ENCODE measurements around the gene MRPL28.
A peak's percentile ranks its signal among the peaks of the same experiment; 100 is the strongest.

Gene MRPL28

GRCh38 chr16:404971-405486 is 34.7 kb upstream of the MRPL28 start:
- DNase-seq (no peak), ATAC-seq (ENCODE audit: insufficient read depth, low read depth) (no peak)
- TF ChIP-seq EZH2 (IDR thresholded peaks at IDR 0.05; ENCODE audit: borderline replicate concordance, low read depth, low read length, severe bottlenecking) = no peak
- no peak for TF ChIP-seq CTCF (IDR thresholded peaks at IDR 0.05; ENCODE audit: borderline replicate concordance, extremely low read depth, low read length, poor library complexity, severe bottlenecking)
- Histone ChIP-seq H3K79me2 (ENCODE audit: insufficient read depth, low read length) (peaks cover 19% of the 10 kb centered on the region), H3K9ac (ENCODE audit: low read depth, low read length) (no peak overlapping the region), H3K27me3 (ENCODE audit: insufficient read depth, low read length, poor library complexity) (no peaks in the 10 kb centered on the region), H3K27ac (ENCODE audit: low read length) (no peak overlapping the region), H3K36me3 (ENCODE audit: insufficient read depth, low read length) (peaks cover 12% of the 10 kb centered on the region), H3K4me3 (ENCODE audit: low read depth in 1 of 2, low read length in 2 of 2) (no peak overlapping the region), H4K20me1 (ENCODE audit: insufficient read depth, low read length) (peaks cover 6% of the 10 kb centered on the region; the same call in 1 of the 2 replicates), H3K4me1 (ENCODE audit: insufficient read depth, low read length) (peaks cover 21% of the 10 kb centered on the region), H2AFZ (ENCODE audit: low read depth, low read length) (no peak overlapping the region), H3K4me2 (ENCODE audit: insufficient read depth, low read length) (no peak overlapping the region), H3K9me3 (ENCODE audit: insufficient read depth, low read length, severe bottlenecking) (no peaks in the 10 kb centered on the region)

- H3K9ac ChIP-seq (ENCODE audit: low read depth, low read length) = peak within 1 kb of the TSS; percentile 86
- H3K27me3 ChIP-seq (ENCODE audit: insufficient read depth, low read length, poor library complexity) = no peaks in the 10 kb centered on the region
- H2AFZ ChIP-seq (ENCODE audit: low read depth, low read length) = peak within 1 kb of the TSS; percentile 94
- H3K4me3 ChIP-seq (ENCODE audit: low read depth in 1 of 2, low read length in 2 of 2) = peak within 1 kb of the TSS; percentile 87 to 91; a peak in 3 of 4 replicates
- peaks cover 47% of the 10 kb centered on the region for H3K4me1 ChIP-seq (ENCODE audit: insufficient read depth, low read length)
- peak within 1 kb of the TSS; percentile 87 for H3K27ac ChIP-seq (ENCODE audit: low read length)
- ATAC-seq (ENCODE audit: insufficient read depth, low read depth) (peak; percentile 81), DNase-seq (peak; percentile 97)
- H4K20me1 ChIP-seq (ENCODE audit: insufficient read depth, low read length) = peaks cover 25% of the 10 kb centered on the region
- peak within 1 kb of the TSS; percentile 80 for H3K4me2 ChIP-seq (ENCODE audit: insufficient read depth, low read length)
- H3K9me3 ChIP-seq (ENCODE audit: insufficient read depth, low read length, severe bottlenecking) = no peaks in the 10 kb centered on the region
- peaks cover 45% of the 10 kb centered on the region for H3K79me2 ChIP-seq (ENCODE audit: insufficient read depth, low read length)
- no peak for TF ChIP-seq EZH2 (IDR thresholded peaks at IDR 0.05; ENCODE audit: borderline replicate concordance, low read depth, low read length, severe bottlenecking)
- peak; percentile 61 for TF ChIP-seq CTCF (IDR thresholded peaks at IDR 0.05; ENCODE audit: borderline replicate concordance, extremely low read depth, low read length, poor library complexity, severe bottlenecking)
- H3K36me3 ChIP-seq (ENCODE audit: insufficient read depth, low read length) = peaks cover 30% of the 10 kb centered on the region
Measured at GRCh38 chr16:401468-402348, 31.4 kb upstream of the MRPL28 start, which contains the start of gene DECR2. Gene DECR2, plus strand, starts transcription at chr16:401885. Its CDS starts 79 bp downstream, at chr16:401964.

- peak overlapping the region; percentile 48; the same call in 1 of the 2 replicates for H3K27ac ChIP-seq (ENCODE audit: low read length)
- H3K27me3 ChIP-seq (ENCODE audit: insufficient read depth, low read length, poor library complexity) = no peaks in the 10 kb centered on the region
- peak overlapping the region in 1 of 2 experiments; percentile 91; a peak in 3 of 4 replicates for H3K4me3 ChIP-seq (ENCODE audit: low read depth in 1 of 2, low read length in 2 of 2)
- no peak for DNase-seq
- no peak overlapping the region for H2AFZ ChIP-seq (ENCODE audit: low read depth, low read length)
- peaks cover 30% of the 10 kb centered on the region for H3K36me3 ChIP-seq (ENCODE audit: insufficient read depth, low read length)
- no peak for TF ChIP-seq EZH2 (IDR thresholded peaks at IDR 0.05; ENCODE audit: borderline replicate concordance, low read depth, low read length, severe bottlenecking)
- no peak for TF ChIP-seq CTCF (IDR thresholded peaks at IDR 0.05; ENCODE audit: borderline replicate concordance, extremely low read depth, low read length, poor library complexity, severe bottlenecking)
- peaks cover 63% of the 10 kb centered on the region for H3K4me1 ChIP-seq (ENCODE audit: insufficient read depth, low read length)
- no peak for ATAC-seq (ENCODE audit: insufficient read depth, low read depth)
- H3K4me2 ChIP-seq (ENCODE audit: insufficient read depth, low read length) = peak overlapping the region; percentile 76
- peaks cover 25% of the 10 kb centered on the region for H4K20me1 ChIP-seq (ENCODE audit: insufficient read depth, low read length)
- H3K79me2 ChIP-seq (ENCODE audit: insufficient read depth, low read length) = peaks cover 54% of the 10 kb centered on the region
- peak overlapping the region; percentile 86 for H3K9ac ChIP-seq (ENCODE audit: low read depth, low read length)
- no peaks in the 10 kb centered on the region for H3K9me3 ChIP-seq (ENCODE audit: insufficient read depth, low read length, severe bottlenecking)
Measured at GRCh38 chr16:400061-400591, 29.8 kb upstream of the MRPL28 start.

All from DND-41 (cell line).